HepG2 (cell line): ENCODE measurements around the gene PRUNE1. TPM values are rescaled to one million over a fixed set of nuclear protein-coding genes. Genes with fewer than 3 reads are reported as not detected.

ENCODE experiments used
- AFF4 ChIP-seq: sonication (generic); formaldehyde crosslinking; IDR thresholded peaks from 2 replicates; pipeline ENCODE4 v1.4.0; 2020; ENCODE audit warnings: missing genetic modification reagents
- ELF3 ChIP-seq: IDR thresholded peaks from 2 replicates; pipeline ENCODE4 v1.6.1; 2016; ENCODE audit warnings: missing genetic modification reagents, missing compliant biosample characterization
- ETS1 ChIP-seq: sonication (generic); formaldehyde crosslinking; IDR thresholded peaks from 2 replicates; pipeline ENCODE4 v1.4.0; 2020; ENCODE audit warnings: missing genetic modification reagents
- FOXO4 ChIP-seq: sonication (generic); formaldehyde crosslinking; conservative IDR thresholded peaks from 2 replicates; pipeline ENCODE4 v1.8.1; 2023; ENCODE audit warnings: missing genetic modification reagents
- KAT8 ChIP-seq: IDR thresholded peaks from 2 replicates; pipeline ENCODE4 v1.6.1; 2016; ENCODE audit warnings: missing genetic modification reagents, missing compliant biosample characterization
- MATR3 ChIP-seq: sonication (generic); formaldehyde crosslinking; IDR thresholded peaks from 2 replicates; pipeline ENCODE4 v1.4.0; 2020; ENCODE audit warnings: missing genetic modification reagents
- SMAD9 ChIP-seq: sonication (generic); formaldehyde crosslinking; IDR thresholded peaks from 2 replicates; pipeline ENCODE4 v1.5.1; 2020; ENCODE audit warnings: mild to moderate bottlenecking, missing genetic modification reagents
- STAT6 ChIP-seq: sonication (generic); formaldehyde crosslinking; IDR thresholded peaks from 2 replicates; pipeline ENCODE4 v1.4.0; 2020; ENCODE audit warnings: missing genetic modification reagents, mild to moderate bottlenecking, borderline replicate concordance
- ZBTB8A ChIP-seq: sonication (generic); formaldehyde crosslinking; IDR thresholded peaks from 2 replicates; pipeline ENCODE4 v1.4.0; 2020; ENCODE audit warnings: mild to moderate bottlenecking, low read depth, missing genetic modification reagents, borderline replicate concordance
- ZNF143 ChIP-seq: sonication (generic); formaldehyde crosslinking; IDR thresholded peaks from 2 replicates; pipeline ENCODE4 v1.4.0; 2020; ENCODE audit warnings: missing genetic modification reagents
- ZNF253 ChIP-seq: sonication (generic); formaldehyde crosslinking; IDR thresholded peaks from 2 replicates; pipeline ENCODE4 v1.8.0; 2022; ENCODE audit warnings: mild to moderate bottlenecking, missing genetic modification reagents, borderline replicate concordance
- ZNF33B ChIP-seq: sonication (generic); formaldehyde crosslinking; IDR thresholded peaks from 2 replicates; pipeline ENCODE4 v1.5.1; 2020; ENCODE audit warnings: mild to moderate bottlenecking, missing genetic modification reagents
- ZNF740 ChIP-seq: sonication (generic); formaldehyde crosslinking; IDR thresholded peaks from 2 replicates; pipeline ENCODE4 v1.4.0; 2020; ENCODE audit warnings: missing genetic modification reagents
- ZNF761 ChIP-seq: sonication (generic); formaldehyde crosslinking; conservative IDR thresholded peaks from 2 replicates; pipeline ENCODE4 v1.4.0; 2020; ENCODE audit warnings: mild to moderate bottlenecking, missing genetic modification reagents
- ZNF770 ChIP-seq: sonication (generic); formaldehyde crosslinking; IDR thresholded peaks from 2 replicates; pipeline ENCODE4 v1.5.0; 2020; ENCODE audit warnings: mild to moderate bottlenecking, missing genetic modification reagents
- ZNF773 ChIP-seq: sonication (generic); formaldehyde crosslinking; IDR thresholded peaks from 2 replicates; pipeline ENCODE4 v1.4.0; 2020; ENCODE audit warnings: missing genetic modification reagents, borderline replicate concordance
- ZNF816 ChIP-seq: sonication (generic); formaldehyde crosslinking; IDR thresholded peaks from 2 replicates; pipeline ENCODE4 v1.8.0; 2022; ENCODE audit warnings: missing genetic modification reagents, mild to moderate bottlenecking, borderline replicate concordance
- polyA plus RNA-seq, 8 experiments: library from polyadenylated mRNA; depleted of rRNA in 3 of 8; stranded (reverse) in 7 of 8; unstranded in 1 of 8; fragments of >200 nt; fragmentation: Illumina TruSeq in 4 of 8; extraction: Trizol in 4 of 8; gene quantifications; 2 replicates each; pipeline versions ENCODE4 v1.2.1 to v1.2.3, GENCODE V29; 2011 to 2016; ENCODE audit warnings: low read depth in 4 of 8, missing spikeins in 1 of 8, mixed read lengths in 1 of 8; ENCODE audit not compliant: insufficient read depth in 1 of 8
- total RNA-seq, 5 experiments: library from RNA; depleted of rRNA; stranded (reverse); fragments of >200 nt; fragmentation: Illumina TruSeq; extraction: Trizol; gene quantifications; 2 replicates each; pipeline ENCODE4 v1.2.3, GENCODE V29; 2016; ENCODE audit warnings: low read depth in 1 of 5

Gene PRUNE1
- total and polyA plus RNA-seq, 2 of the 13 experiments (the other 11 are each of a cell fraction or from before 2014, with no cell fraction given): 19.0 to 31.9 TPM

GRCh38 chr1:151006327-151007052, 1.8 kb upstream of the PRUNE1 start, which contains the start of gene MINDY1 (continued):
- TF ChIP-seq ZNF770 (no peak), ZNF143 (no peak; the same call in 1 of the 2 replicates), ZNF33B (no peak), AFF4 (CRISPR knock-in tag) (0 out of 2 replicates have a peak, but pooled peaks have one; percentile 72), ZNF773 (no peak), FOXO4 (CRISPR knock-in tag) (no peak), KAT8 (CRISPR knock-in tag) (peak; percentile 37), ELF3 (peak; percentile 57), MATR3 (CRISPR knock-in tag) (no peak), ZBTB8A (CRISPR knock-in tag) (no peak), ZNF253 (CRISPR knock-in tag) (no peak), ZNF816 (CRISPR knock-in tag) (no peak), ZNF761 (CRISPR knock-in tag) (no peak), SMAD9 (CRISPR knock-in tag) (no peak), STAT6 (no peak), ETS1 (no peak), ZNF740 (CRISPR knock-in tag) (no peak)
